Stimulated activated CD8-positive, alpha-beta memory T cell treated with anti-CD3 and anti-CD28 coated beads, Interleukin-12 subunit alpha, Interleukin-12 subunit beta, amount 100 ng/mL, for 1 hour (primary cell): ENCODE data around the gene WNT3.

Experiments used
- DNase-seq: peaks from one replicate; pipeline ENCODE4 v3.0.0-alpha.2; 2020; ENCODE audit warnings: low read depth

Gene WNT3

DNA sequence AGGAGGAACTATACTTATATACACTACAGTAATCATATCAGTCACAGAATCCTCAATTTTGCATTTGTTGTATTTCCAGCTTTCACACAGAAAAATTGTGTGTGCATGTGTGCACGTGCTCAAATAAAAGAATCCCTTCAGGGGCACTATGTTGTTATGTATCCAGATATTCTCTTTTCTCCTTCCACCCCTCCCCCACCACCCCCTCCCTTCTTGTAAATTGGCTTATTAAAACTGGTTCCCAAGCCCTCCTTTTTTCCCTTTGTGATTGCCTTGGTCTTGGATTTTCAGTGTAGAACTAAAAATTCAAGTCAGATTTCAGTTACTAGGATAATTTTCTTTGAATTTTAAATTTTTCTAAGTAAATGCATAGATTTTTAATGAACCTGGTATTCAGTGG lies 86.3 kb downstream of the WNT3 start:
- no peak for DNase-seq

DNA sequence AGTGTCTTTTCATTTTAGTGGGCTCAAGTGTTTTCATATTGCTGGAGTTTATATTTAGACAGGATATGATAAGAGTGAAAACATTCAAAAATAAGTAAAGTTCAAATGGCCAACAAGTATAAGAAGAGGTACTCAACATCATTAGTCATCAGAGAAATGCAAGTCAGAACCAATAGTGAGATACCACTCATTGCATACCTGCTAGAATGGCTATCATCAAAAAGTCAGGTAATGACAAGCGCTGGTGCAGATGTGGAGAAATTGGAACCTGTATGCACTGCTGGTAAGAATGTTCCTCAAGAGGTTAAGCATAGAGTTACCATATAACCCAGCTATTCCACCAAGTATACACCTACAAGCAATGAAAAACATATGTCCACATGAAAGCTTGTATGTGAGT lies 87.8 kb downstream of the WNT3 start:
- no peak for DNase-seq

GRCh38 chr17:46730026-46730425 lies 88.5 kb downstream of the WNT3 start:
- DNase-seq, result no peak

- DNase-seq, result no peak
Measured at GRCh38 chr17:46727572-46728348, 90.7 kb downstream of the WNT3 start.

DNA sequence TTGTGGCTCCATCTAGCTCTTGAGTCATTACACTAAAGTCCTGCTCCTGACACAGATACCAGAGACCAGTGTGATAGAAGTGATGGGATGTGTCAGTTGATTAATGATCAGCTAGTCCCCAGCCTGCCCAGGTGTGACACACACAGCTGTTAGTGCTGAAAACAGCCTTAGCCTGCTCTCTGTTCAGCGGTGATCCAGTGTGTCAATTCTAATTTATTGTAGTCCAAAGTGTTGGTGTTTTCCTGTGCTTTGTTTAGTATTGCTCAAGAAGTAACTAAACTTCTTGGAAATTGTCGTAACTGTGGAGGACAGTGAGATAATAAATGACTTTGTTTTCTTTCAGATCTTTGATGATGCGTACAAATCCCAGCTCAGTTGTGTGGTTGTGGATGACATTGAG lies 92.3 kb downstream of the WNT3 start:
- no peak for DNase-seq

GRCh38 chr17:46722662-46723285 lies 95.7 kb downstream of the WNT3 start:
- DNase-seq, result no peak

DNA sequence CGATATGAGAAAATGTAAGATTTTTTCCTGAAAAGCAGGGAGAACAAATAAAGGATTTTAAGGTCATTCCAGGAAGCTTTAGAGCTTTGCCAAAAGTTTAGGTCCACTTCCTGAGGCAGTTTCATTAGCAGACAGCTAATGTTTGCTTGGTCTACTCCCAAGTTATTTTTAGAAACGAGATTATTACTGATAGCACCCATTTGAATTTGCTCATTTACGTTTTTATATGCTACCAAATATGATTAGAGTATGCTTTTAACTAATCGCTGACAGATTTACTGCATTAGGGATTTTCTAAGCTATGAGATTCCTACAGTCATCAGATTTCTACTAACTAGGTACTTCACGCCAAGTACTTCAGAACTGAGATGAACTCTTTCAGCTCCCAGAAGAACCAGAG lies 98.1 kb downstream of the WNT3 start:
- no peak for DNase-seq

DNA sequence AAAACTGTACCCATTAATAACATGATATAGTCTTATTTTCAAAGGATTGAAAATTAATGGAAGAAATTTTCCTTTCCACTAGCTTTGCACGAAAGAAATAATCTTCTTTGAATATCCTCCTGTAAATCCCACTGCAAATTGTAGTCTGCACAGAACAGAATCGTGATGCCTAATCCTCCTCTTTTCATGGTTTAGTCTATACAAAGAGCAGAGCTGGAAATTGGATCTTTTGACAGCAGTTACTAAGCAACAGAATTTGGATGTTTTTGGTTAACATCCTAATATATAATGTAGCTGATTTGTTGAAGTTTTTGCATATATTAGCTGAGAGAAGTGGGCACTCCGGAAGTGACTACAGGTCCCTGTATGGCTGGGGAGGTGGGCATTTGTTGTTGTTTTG lies 98.6 kb downstream of the WNT3 start:
- no peak for DNase-seq

- no peak for DNase-seq
Measured at GRCh38 chr17:46717999-46718398, 100.5 kb downstream of the WNT3 start.
